Erythroblast (primary cell): ENCODE measurements around the gene HDAC4.

ENCODE experiments used
- GATA1 ChIP-seq: IDR thresholded peaks from 2 replicates; pipeline ENCODE4 v1.6.1; 2011; ENCODE audit warnings: low read depth, mild to moderate bottlenecking, control low read depth, low read length, moderate library complexity
- POLR2A ChIP-seq: IDR thresholded peaks from 2 replicates; pipeline ENCODE4 v1.6.1; 2011; ENCODE audit warnings: mild to moderate bottlenecking, low read length

- TF ChIP-seq POLR2A (no peak), GATA1 (no peak)
Measured at GRCh38 chr2:239139101-239139500, 261.7 kb downstream of the HDAC4 start.
